Measurements from ENCODE around the gene OR10D3. TPM values are rescaled to one million over a fixed set of nuclear protein-coding genes. Genes with fewer than 3 reads are reported as not detected.
"Not testable (repeated sequence)": the region's sequence is repeated elsewhere in the genome, so short reads cannot be mapped to it uniquely, and the experiment has no call there.

The OR10D3 gene
- total RNA-seq, 3 donors from 2014 or later, result not detected

DNA sequence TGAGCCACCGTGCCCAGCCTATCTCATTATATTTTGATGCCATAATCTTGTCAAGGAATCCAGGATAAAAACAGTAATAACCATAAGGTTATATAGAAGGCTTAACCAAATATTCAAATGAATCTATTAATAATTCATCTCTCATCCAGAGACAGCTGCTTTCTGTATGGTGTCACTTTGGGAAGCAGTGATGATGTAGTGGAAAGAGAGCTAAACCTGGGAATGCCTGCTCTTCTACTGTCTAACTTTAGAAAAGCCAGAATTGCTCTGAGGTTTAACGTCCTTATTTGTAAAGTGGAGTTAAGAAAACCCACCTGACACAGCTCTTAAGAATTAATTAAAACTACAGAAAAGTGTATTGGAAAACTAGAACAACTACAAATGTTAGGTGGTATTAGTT lies 29.3 kb upstream of the OR10D3 start:
- no peak for DNase-seq
- Histone ChIP-seq H3K9me3 (no peaks in the 10 kb centered on the region), H3K4me1 (ENCODE audit: low read depth) (no peaks in the 10 kb centered on the region), H3K4me3 (no peak overlapping the region), H3K36me3 (ENCODE audit: low read depth) (no peaks in the 10 kb centered on the region)
- no peak for TF ChIP-seq CTCF (IDR thresholded peaks at IDR 0.05)
- intact Hi-C loops (cut with DNase I, micrococcal nuclease), result no loop called here
- ATAC-seq, result no peak

DNA sequence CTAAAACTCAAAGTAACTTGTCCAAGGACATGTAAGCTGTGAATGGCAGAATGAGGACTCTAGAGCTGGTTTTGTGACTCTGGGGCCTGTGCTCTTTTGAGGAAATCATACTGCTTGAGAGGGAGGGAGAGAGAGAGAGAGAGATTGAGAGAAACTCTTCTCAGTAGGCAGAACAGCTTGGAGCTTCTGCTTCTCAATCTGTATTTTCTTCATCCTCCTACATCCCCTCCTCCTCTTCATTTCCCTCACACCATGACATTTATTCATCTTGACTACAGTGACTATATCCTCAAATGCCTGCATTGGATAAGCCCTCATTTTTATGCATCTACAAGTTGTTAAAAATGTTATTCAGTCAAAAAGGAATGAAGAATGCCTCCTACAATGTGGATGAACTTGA lies 23.7 kb upstream of the OR10D3 start:
- Histone ChIP-seq H3K36me3 (ENCODE audit: low read depth) (no peaks in the 10 kb centered on the region), H3K4me3 (no peak overlapping the region), H3K4me1 (ENCODE audit: low read depth) (no peaks in the 10 kb centered on the region), H3K9me3 (no peaks in the 10 kb centered on the region)
- ATAC-seq (no peak), DNase-seq (no peak)
- TF ChIP-seq CTCF (IDR thresholded peaks at IDR 0.05), result no peak
- intact Hi-C loops (cut with DNase I, micrococcal nuclease), result no loop called here

DNA sequence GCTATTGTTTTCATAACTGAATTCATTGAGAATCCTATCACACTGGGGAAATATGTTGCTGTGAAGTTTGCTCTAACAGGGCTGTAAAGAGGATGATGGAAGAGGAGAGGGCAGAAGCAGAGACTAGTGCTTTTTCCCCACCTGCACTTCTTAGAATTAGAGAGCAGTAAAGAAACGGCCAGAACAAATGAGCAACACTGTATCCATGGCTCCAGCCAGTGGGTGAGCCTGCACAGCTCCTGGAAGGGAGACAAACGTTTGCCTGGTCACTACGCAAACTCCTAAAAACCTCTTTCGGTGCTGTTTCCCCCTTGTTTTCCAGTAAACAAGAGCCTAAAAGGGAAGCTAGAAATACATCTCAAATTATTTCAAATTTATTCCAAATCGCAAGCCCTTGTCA lies 22.2 kb upstream of the OR10D3 start:
- no peak overlapping the region for H3K4me3 ChIP-seq
- no peak for TF ChIP-seq CTCF (IDR thresholded peaks at IDR 0.05)
- no peaks in the 10 kb centered on the region for H3K4me1 ChIP-seq (ENCODE audit: low read depth)
- ATAC-seq (no peak), DNase-seq (no peak)
- H3K36me3 ChIP-seq (ENCODE audit: low read depth), result no peaks in the 10 kb centered on the region
- no peaks in the 10 kb centered on the region for H3K9me3 ChIP-seq
- intact Hi-C loops (cut with DNase I, micrococcal nuclease), result no loop called here

- no peak for TF ChIP-seq CTCF (IDR thresholded peaks at IDR 0.05)
- intact Hi-C loops (cut with DNase I, micrococcal nuclease), result no loop called here
- no peak for ATAC-seq
- no peaks in the 10 kb centered on the region for H3K36me3 ChIP-seq (ENCODE audit: low read depth)
- H3K4me1 ChIP-seq (ENCODE audit: low read depth), result no peaks in the 10 kb centered on the region
- H3K9me3 ChIP-seq, result no peaks in the 10 kb centered on the region
- DNase-seq, result no peak
- H3K4me3 ChIP-seq, result no peak overlapping the region
These were observed 15.3 kb upstream of the OR10D3 start for GRCh38 chr11:124167826-124168231.

- TF ChIP-seq CTCF (IDR thresholded peaks at IDR 0.05), result no peak
- H3K4me3 ChIP-seq, result no peak overlapping the region
- intact Hi-C loops (cut with DNase I, micrococcal nuclease), result no loop called here
- DNase-seq, result no peak
- H3K9me3 ChIP-seq, result no peaks in the 10 kb centered on the region
- H3K36me3 ChIP-seq (ENCODE audit: low read depth), result no peaks in the 10 kb centered on the region
- ATAC-seq, result no peak
- H3K4me1 ChIP-seq (ENCODE audit: low read depth), result no peaks in the 10 kb centered on the region
These were observed 14.3 kb upstream of the OR10D3 start for GRCh38 chr11:124168796-124169195.

DNA sequence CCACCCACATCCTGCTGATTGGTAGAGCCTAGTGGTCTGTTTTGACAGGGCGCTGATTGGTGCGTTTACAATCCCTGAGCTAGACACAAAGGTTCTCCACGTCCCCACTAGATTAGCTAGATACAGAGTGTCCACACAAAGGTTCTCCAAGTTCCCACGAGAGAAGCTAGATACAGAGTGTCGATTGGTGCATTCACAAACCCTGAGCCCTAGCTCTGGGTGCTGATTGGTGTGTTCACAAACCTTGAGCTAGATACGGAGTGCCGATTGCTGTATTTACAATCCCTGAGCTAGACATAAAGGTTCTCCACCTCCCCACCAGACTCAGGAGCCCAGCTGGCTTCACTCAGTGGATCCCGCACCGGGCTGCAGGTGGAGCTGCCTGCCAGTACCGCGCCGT lies 12.8 kb upstream of the OR10D3 start:
- ATAC-seq; H3K4me3 ChIP-seq; H3K36me3 ChIP-seq (ENCODE audit: low read depth); intact Hi-C loops (cut with DNase I, micrococcal nuclease); H3K4me1 ChIP-seq (ENCODE audit: low read depth); H3K9me3 ChIP-seq; DNase-seq: not testable (repeated sequence)
